G401.6 (cell line): ENCODE results near the gene CCDC157.

Experiments
- FAIRE-seq: peaks from 2 replicates; lab custom pipeline; 2012; peaks lifted over from hg19 to GRCh38; lab: Jason Lieb, UNC

CCDC157 gene

DNA sequence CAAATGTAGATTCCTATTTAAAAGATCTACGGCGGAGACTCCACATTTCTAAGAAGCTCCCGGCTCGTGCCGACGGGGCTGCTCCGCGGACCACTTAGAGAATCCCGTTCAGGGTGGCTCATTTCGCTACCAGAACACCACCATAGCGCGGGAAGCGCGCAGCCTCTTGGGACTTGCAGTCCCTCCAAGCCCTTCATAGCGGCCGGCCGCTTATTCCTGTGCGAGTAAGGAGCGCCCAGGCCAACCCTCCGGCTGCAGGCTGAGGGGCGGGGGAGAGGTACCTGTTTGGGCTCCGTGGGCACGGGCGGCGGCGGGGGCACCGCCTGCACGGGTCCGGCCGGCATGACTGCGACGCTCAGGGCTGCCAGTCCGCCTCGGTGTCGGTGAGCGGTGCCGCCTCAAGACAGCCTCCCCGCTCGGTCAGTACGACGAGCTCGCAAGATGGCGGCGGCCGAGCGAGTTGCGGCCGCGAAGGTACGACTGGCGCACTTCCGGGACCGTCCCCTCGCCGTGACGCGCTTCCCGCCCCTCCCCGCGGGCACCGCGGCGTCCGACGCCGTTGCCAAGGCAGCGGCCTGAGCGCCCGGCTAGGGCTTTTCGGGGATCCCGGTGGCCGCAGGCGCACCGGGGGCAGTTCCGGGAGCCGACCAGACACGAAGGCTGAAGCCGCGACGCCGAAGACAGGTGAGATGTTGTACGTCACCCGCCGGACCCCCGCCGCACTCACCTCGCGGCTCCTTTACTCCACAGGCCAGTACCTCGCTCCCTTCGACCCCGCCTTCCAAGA, at the start of gene CCDC157, which contains the start of gene SF3A1:
Gene CCDC157, plus strand, starts transcription at position 559 of the 787 bp plus-strand sequence. CDS start 8,994 bp downstream, outside the sequence.
Gene SF3A1, minus strand, starts transcription at position 446 of the 787 bp plus-strand sequence. Its CDS starts 102 bp downstream, at position 344.
- FAIRE-seq = no peak

DNA sequence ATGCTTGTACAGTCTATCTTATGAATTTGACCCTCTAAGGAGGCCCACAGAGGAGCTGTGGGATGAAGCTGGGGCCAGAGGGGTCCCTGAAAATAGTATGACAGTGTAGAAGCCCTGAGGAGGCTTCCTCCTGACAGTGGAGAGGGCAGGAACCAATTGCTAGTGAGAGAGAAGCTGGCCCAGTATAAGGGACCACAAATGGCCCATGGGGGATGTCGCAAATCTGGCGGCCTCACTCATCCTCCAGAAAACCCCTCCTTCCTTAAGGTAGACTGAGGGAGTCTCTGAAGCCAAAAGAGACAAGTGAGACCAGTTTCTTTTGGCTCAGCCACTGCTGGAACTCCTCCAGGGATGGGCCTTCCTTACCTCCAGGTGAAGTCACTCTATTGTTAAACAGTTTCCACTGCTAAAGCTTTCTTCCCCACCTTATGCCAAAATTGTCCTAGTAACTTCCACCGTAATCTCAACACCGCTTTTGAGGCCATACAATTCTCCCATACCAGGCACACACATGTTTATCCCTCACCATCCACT, 49.7 kb upstream of the CCDC157 start:
- no peak for FAIRE-seq

DNA sequence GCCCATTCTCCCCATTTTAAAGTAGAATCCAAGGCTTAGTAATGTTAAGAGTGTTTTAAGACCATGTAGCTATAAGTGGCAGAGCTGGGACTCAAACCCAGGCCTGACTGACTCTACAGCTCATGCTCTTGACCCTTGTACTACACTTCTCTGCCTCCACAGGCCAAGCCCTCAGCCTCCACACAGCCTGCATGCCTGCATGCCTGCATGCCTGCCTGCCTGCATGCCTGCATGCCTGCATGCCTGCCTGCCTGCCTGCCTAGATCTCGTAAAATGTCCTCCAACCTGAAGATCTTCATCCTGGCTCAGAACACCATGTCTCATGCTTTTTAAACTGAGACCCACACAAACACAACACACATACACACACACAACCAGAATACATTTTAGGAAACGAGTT, 48.7 kb upstream of the CCDC157 start:
- FAIRE-seq = no peak

DNA sequence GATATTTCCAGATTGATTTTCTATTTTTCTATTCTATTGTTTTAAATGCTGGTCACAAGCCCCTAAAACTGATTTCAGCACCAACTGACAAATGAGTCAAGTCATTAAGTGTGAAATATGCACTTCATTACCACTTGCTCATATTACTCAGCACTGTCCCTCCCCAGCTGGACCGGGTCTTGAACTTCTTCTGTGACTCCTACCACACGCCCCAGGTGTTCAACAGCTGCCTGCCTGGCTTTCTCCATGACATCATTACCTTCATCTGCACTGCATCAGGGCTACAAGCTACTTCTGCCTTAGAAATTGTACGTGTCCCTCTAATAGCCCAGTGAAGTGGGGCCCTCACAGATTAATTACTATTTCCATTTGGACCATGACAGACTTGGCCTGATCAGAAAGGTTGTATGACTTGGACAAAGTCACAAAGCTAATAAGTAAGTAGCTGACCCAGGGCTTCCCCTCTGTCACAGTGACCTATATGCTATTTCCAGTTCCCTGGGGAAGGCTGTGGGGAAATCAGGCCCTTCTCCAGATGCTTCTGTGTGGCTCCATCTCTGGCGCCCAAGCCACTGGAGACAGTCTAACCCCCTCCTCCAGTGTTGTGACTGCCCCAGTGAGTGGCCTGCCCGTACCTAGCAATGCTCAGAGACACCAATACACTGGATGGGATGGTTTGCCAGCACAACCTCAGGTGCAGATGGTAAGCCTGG, 48.1 kb upstream of the CCDC157 start:
- FAIRE-seq = no peak

DNA sequence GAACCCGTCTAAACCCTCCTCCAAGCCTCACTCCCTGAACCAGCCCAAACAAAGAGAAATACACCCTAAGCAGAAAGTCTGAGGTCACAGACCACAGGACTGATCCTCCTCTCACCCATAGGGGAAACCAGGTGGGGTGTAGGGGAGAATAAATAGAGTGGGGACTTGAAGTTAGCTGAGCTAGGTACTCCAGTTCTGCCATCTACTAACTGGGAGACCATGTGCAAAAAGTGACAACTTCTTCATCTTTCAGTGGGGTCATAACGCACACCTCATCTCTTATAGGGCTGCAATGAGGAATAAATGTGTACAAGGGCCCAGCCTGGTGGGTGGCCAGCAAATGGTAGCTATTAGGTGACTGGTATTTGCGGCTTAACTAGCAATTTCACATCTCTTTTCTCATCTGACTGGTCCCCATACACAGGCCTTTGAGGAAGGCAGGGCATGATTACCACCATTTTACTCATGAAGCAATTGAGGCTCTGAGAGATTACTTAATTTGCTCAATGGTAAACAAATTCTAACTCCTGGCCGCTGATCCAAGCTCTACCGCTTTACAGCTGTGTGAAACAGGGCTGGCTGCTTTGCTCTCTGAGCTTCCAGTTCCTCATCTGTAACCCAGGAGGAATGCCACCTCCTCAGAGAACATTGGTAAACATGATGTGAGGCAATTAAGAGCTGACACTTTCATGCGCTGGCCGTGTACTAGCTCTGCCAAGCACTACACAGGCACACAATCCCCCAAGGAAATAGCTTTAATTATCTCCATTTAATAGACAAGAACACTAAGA, 46.7 kb upstream of the CCDC157 start:
- no peak for FAIRE-seq

DNA sequence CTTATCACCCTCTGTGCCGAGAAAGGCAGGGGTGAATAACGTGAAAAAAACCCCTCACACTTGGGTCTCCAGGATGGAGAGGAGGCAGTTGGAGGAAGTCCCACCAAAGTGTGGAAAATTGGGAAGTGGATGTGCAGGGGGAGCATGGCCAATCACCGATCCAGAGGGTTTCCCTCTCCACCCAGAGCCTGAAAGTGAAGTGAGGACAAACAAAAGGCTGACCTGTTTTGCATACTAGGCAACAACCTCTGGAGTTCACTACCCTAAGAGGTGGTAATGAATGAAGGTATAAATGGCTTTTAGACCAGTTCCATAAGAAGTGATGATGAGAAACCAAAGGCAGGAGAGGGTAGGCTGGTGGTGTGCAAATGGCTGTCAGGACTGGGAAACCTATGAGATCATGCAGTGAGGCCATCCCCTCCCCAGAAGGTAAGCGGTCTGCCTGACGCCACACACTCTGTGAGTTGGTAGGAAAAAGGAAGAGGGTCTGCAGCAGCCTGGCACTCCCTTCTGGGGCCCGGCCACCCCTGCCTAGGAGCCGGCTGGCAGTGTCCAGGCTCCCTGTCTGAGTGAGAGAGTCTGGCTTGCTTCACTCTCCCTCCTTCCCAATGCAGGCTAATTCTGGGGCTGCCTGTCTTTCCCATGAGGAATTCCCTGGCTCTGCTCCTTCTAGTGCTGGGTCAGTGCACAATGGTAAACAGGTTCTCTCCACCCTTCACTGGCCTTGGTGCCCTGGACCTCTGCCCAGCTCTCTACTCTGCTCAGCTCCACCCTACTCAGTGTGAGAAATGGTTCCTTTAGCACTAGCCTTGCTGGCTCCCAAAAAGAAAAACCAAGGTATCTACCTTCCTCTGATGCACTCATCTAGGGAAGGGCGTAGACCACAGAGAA, 45.7 kb upstream of the CCDC157 start:
- FAIRE-seq = no peak

DNA sequence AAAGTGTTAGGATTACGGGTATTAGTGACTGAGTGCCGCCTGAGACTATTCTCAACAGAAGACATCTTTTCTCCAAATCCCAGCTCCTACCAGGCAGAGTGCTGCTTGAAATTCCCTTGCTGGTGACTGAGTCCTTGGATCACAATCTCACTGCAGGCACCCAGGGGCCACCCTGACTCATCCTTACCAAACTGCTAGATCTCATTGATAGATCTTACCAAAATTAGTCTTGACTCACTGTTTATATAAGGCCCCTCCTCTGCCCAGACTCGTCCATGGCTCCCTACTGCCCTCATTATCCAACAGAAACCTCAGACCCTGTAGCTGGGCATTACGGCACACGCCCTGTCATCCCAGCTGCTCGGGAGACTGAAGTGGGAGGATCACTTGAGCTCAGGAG, 44.8 kb upstream of the CCDC157 start:
- FAIRE-seq = no peak

DNA sequence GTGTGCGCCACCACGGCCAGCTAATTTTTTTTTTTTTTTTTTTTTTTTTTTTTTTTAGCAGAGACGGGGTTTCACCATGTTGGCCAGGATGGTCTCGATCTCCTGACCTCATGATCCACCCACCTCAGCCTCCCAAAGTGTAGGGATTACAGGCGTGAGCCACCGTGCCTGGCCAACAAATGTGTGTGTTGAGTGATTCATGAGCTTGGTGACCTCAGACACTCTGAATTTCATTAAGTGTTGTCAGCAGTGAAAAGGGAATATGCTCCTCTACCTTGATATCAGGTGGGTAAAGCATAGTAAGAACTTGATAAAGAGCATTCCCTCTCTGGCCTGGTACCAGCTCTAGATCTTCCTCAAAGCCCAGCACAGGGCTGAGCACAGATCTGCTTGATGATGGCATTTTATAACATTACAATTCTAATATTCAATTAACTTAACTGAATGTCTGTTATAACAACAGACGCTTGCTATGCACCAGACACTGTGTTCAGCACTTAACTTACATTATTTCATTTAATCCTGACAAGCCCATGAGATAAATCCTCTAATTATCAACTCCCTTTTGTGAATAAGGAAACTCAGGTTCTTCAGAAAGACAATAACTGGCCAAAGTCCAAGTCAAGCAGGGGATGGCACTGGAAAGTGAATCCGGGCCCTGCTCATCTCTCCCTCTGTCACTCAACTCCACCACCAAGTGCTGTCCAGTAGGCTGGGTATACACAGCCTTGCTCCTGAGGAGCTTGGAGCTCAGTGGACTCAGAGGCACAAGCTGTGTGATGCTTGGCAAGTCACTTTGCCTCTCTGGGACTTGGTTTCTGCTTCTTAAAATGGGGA, 43.1 kb upstream of the CCDC157 start:
- FAIRE-seq = no peak

DNA sequence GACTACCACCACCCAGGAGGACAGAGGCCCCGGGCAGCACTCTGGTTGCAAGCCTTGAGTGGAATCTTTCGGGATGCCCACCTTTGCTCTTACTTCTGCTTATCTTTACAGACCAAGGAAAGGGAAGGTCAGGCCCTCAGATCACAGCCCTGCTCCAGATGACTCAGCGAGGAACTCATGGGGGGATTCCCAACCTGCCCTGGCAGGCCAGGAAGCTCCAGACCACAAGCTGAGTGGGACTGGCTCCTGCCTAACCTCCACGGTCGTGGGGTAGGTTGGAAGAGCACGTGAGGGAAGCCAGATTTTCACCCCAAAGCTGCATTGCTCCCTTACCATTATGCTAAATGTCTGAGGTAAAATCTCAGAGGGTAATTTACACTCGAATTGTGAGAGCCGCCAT, 41.9 kb upstream of the CCDC157 start:
- no peak for FAIRE-seq

DNA sequence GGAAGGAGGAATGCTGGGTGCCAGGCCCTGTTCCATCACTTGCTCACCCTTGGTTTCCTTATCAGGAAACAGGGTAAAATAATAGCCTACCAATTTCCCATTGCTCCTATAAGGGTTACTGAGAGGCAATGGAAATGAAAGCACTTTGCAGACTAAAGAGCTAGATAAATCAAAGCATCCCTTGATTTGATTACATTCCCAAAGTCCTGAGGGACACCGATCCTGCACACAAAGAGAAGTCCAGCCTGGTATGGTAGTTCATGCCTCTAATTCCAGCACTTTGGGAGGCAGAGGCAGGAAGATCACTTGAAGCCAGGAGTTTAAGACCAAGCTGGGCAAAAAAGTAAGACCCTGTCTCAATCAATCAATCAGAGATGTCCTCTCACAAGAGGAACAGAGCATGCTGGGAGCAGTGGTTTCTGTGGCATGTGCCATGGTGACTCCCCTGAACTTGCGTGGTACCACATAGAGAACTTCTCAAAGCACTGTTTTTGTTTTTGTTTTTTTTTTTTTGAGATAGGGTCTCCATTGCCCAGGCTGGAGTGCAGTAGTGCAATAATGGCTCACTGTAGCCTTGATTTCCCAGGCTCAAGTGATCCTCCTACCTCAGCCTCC, 40.7 kb upstream of the CCDC157 start:
- no peak for FAIRE-seq

DNA sequence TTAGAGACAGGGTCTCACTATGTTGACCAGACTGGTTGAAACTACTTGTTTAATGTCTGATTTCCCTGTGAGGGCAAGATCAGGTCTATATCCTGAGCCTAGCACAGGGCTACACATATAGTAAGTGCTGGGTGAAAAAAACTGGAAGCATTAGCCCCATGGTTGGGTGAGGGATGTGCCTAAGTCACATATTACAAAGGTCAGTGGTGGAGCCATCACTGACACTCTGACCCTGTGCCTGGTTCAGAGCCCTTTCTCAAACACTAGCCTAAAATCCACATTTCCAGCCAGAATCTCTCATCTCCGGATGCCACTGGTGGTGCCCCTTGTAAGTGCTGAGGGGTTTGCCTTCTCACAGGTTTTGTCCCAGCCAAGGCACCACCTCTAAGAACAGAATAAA, 39.0 kb upstream of the CCDC157 start:
- no peak for FAIRE-seq

DNA sequence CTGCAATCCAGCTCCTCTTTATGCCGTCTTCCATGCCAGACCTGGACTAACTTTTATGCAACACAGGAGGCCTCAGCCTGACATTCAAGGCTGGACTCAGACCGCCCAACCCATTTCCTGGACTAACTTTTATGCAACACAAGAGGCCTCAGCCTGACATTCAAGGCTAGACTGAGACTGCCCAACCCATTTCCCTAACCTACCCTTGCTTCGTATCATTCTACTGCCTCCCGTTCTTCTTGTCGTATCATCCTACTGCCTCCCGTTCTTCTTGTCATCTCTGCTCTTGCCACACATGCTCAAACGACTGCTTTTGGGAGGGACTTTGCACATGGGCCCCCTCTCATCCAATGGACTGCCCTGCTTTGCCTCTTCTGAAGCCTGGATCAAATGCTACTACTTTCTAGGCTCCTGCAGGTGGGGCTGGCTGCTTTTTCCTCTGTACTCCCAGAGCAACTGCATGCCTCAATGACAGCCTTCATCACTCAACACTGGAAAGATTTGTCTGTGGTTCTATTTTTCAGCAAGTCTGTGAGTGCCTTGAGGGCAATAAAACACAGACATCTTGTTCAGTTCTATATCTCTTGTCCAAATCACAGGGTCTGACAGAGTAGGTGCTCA, 37.9 kb upstream of the CCDC157 start:
- no peak for FAIRE-seq

DNA sequence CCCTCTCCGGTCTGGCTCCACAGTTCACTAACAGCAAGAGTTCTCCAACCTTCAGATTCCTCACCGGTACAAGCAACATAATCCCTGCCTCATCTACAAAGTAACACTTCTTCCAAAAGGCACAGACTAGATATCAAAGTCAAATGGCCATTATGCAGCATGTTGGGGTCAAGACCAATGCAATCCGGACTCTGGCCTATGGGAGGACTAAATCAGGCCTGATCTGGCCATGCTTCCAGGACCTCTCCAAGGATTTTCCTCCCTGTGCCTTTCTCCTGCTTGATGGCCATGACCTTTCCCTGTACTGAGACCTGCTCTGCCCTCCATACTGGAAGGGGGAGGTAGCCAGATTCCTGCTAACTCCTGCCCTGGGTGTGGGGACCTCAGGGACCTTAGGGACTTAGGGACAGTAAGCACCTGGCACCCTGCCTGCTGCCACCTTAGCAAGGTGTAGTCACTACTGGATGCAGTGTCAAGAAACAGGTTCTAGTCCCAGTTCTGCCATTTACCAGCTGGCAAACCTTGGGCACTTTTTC, 36.7 kb upstream of the CCDC157 start:
- no peak for FAIRE-seq

DNA sequence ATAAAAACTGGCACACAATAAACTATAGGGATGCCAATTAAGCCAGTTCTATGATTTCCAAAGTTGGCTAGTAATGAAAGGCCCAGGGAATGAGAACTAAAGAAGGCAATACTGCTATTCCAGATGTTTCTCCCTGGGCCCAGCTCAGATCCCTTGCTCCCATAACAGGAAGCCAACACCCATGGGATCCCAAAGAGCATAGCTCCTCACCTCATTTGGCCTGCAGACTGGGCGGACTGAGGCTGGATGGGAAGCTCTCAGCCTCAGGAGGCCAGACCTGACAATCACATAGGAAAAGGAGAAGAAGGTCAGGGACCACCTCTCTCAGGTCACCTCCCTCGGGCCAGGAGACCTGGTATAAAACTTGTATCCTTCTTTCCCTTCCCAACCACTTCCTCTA, 35.3 kb upstream of the CCDC157 start:
- FAIRE-seq = no peak

DNA sequence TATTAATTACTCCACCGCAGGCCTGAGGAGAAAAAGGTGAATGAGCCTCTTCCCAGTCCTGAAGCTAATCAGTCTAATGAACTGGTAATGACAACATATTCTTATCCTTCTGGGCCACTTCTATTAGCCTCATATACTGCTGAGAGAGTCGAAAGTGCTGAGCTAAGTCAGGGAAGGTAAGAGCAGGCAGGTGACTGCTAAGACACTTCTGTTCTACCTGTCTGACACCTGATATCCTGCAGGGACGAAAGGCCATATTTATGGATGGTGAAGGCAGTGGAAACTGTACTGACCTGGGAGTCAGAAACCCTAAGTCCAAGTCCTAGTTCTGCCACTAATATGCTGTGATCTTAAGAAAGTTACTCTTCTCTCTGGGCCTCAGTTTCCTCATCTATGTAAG, 33.6 kb upstream of the CCDC157 start:
- FAIRE-seq = no peak

DNA sequence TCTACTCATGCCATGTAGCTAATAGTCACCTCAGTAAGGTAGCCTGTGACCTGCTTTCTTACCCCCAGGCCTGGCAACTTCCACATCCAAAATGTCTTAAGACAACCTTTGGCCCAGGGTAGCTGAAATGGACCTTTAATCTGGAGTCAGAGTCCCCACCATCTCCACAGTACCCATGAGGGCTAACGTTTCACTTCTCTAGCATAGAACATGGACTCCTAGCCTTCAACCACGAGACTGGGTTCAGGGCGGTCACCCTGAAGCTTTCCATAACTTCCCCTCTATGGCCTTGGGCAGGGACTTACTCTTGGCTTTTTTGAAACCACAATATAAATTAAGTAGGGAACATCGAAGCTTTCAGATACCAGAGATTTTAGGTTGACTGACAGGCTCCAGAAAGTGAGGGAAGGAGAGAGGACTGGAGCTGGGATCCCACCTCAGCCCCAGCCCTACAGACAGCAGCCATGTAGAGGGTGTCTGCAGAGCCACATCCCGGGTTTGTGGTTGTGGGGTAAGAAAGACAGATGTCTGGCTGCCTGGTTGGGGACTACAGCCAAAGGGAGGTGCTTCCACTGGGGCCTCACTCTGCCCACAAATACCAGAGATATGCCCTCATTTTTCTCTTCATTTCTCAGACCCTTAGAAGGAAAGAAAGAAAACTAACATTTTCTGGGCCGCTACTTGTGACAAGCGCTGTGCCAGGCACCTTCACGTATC, 32.6 kb upstream of the CCDC157 start:
- FAIRE-seq = no peak

DNA sequence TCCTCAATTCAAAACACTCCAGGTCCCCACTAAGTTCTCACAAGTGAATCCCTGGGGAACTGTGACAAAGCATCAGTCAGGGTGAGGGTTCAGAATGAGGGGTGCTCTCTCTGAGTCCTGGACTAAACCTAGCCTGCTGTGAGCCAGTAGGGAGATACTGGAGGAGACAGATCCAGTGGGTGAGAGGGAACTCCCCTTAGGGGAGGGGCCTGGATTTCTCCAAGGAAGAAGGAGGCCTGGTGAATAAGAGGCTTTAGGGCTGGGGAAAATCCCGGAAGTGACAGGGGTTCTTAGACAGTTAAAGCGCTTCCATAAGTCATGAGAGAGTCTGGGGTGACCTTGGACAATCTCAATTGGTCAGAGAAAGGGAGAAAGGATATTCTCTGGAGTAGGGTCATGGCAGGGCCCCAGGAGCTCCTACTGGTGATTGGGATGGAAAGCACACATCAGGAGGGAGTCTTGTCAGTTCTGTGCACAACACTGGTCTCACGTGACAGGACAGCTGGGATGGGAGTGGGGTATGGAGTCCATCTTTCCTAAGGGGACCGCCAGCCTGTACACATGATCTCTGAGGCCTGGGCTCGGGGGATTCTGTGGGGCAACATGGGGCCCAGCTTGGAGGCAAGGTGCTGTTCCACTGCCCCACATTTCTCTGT, 31.6 kb upstream of the CCDC157 start:
- FAIRE-seq = no peak

DNA sequence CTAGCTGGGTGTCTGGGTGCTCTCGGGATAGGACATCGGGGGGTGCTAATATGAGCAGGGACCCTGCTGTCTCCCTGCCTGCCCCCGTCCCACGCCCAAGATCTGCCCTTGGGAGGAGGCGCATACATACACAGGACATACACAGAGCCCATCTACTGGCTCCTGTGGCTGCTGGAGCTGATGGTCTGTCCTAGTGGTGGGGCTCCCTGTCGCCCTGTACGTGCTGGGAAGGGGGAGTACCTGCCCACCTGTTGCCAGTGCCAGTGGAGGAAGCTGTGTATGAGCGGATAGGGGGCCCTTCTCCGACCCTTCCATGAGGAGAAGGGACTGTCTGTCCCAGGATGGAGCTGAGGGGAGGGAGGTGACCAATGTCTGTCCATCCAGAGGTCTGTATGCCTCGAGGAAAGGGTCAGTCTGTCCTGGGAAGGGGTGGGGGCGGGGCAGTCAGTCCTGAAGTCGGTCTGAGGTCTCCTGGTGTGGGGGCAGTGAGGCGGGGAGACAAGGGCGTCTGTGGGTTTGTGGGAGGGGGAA, 31.0 kb upstream of the CCDC157 start:
- no peak for FAIRE-seq
